ENCODE data around the gene RAMAC.

DNA sequence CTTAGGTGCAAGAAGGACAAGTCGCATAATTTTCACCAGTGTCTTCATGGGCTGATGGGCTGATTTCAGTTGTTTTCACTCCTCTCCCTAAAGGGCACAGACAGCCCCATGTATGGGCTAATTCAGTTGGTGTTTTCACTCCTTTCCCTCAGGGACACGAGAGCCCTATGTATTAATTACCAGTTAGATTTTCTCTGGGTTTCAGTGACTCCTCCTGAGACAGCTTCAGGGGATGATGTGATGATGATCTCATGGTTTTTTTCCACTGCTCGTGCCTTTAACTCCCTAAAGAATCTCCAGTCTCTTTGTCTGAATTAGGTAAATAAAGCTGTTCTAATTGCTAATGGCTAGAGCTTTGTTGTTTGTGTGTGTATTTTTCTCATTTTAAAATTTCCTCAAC, 9.9 kb downstream of the RAMAC start:
- TF ChIP-seq, protein P1, sequence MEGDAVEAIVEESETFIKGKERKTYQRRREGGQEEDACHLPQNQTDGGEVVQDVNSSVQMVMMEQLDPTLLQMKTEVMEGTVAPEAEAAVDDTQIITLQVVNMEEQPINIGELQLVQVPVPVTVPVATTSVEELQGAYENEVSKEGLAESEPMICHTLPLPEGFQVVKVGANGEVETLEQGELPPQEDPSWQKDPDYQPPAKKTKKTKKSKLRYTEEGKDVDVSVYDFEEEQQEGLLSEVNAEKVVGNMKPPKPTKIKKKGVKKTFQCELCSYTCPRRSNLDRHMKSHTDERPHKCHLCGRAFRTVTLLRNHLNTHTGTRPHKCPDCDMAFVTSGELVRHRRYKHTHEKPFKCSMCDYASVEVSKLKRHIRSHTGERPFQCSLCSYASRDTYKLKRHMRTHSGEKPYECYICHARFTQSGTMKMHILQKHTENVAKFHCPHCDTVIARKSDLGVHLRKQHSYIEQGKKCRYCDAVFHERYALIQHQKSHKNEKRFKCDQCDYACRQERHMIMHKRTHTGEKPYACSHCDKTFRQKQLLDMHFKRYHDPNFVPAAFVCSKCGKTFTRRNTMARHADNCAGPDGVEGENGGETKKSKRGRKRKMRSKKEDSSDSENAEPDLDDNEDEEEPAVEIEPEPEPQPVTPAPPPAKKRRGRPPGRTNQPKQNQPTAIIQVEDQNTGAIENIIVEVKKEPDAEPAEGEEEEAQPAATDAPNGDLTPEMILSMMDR (IDR thresholded peaks at IDR 0.05) = no peak
- TF ChIP-seq POLR2A (IDR thresholded peaks at IDR 0.05) = no peak
